GM23338 (cell line): ENCODE measurements around the gene HELT.

Experiments used
- EZH2 ChIP-seq: fragments of 200-600 bp; sonication (generic); IDR thresholded peaks from one replicate; pipeline ENCODE4 v1.8.0; 2017; ENCODE audit warnings: antibody characterized with exemption, mild to moderate bottlenecking, low read depth; ENCODE audit not compliant: unreplicated experiment
- JUNB ChIP-seq: IDR thresholded peaks from one replicate; pipeline ENCODE4 v1.6.1; 2016; ENCODE audit warnings: antibody characterized with exemption; ENCODE audit not compliant: unreplicated experiment
- TF ChIP-seq, protein P1 (sequence below), 2 experiments: fragments of 200-600 bp in 1 of 2; sonication (generic) in 1 of 2; conservative IDR thresholded peaks; 2 replicates each; pipeline versions ENCODE4 v1.5.1 to v1.6.1; 2016 to 2017; ENCODE audit warnings: antibody characterized with exemption in 2 of 2, low read depth in 2 of 2, mild to moderate bottlenecking in 2 of 2, moderate library complexity in 1 of 2

DNA sequence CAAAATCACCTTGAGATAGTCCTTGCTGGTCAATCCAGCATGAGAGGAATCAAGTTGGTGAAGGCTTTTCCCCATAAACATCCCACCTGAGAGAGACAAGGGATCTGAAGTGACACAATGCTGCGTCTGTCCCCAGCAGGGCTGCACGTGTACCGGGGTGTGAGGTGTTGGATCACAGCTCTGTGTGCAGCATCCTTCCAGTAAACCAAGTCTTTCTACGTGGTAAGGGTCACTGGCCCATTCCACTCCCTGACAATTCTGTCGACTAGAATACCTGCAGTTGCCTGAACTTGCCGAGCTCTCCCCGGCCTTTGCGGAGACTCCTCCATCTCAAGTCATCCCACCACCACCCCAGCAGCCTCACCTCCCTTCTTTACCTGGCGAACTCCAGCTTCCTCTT, 14.8 kb downstream of the HELT start:
- TF ChIP-seq, protein P1, sequence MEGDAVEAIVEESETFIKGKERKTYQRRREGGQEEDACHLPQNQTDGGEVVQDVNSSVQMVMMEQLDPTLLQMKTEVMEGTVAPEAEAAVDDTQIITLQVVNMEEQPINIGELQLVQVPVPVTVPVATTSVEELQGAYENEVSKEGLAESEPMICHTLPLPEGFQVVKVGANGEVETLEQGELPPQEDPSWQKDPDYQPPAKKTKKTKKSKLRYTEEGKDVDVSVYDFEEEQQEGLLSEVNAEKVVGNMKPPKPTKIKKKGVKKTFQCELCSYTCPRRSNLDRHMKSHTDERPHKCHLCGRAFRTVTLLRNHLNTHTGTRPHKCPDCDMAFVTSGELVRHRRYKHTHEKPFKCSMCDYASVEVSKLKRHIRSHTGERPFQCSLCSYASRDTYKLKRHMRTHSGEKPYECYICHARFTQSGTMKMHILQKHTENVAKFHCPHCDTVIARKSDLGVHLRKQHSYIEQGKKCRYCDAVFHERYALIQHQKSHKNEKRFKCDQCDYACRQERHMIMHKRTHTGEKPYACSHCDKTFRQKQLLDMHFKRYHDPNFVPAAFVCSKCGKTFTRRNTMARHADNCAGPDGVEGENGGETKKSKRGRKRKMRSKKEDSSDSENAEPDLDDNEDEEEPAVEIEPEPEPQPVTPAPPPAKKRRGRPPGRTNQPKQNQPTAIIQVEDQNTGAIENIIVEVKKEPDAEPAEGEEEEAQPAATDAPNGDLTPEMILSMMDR (conservative IDR thresholded peaks at IDR 0.05; ENCODE audit: low read depth in 2 of 2): no peak
- TF ChIP-seq EZH2: no peak
- TF ChIP-seq JUNB: no peak
